Measurements from ENCODE around the gene GJA10.

GJA10 gene

GRCh38 chr6:89932245-89932802, 38.1 kb downstream of the GJA10 start:
- TF ChIP-seq CTCF (IDR thresholded peaks at IDR 0.05; ENCODE audit: insufficient read depth, missing control alignments): no peak
- FAIRE-seq (no peak), DNase-seq (ENCODE audit: insufficient read length, low spot score) (no peak)

- no peak for DNase-seq (ENCODE audit: insufficient read length, low spot score)
- FAIRE-seq: no peak
These were observed 40.6 kb downstream of the GJA10 start for GRCh38 chr6:89934685-89935366.

GRCh38 chr6:89936177-89936576, 41.9 kb downstream of the GJA10 start:
- TF ChIP-seq CTCF (IDR thresholded peaks at IDR 0.05; ENCODE audit: insufficient read depth, missing control alignments): no peak
- no peak for FAIRE-seq
- no peak for DNase-seq (ENCODE audit: insufficient read length, low spot score)

More at GRCh38 chr6:89934685-89935366, 40.6 kb downstream of the GJA10 start:
- TF ChIP-seq CTCF (IDR thresholded peaks at IDR 0.05; ENCODE audit: insufficient read depth, missing control alignments): no peak

GRCh38 chr6:89938014-89938413, 43.7 kb downstream of the GJA10 start:
- FAIRE-seq: no peak
- no peak for TF ChIP-seq CTCF (IDR thresholded peaks at IDR 0.05; ENCODE audit: insufficient read depth, missing control alignments)

GRCh38 chr6:89939144-89939543, 44.9 kb downstream of the GJA10 start:
- no peak for TF ChIP-seq CTCF (IDR thresholded peaks at IDR 0.05; ENCODE audit: insufficient read depth, missing control alignments)
- DNase-seq (ENCODE audit: insufficient read length, low spot score) (no peak), FAIRE-seq (no peak)

More at GRCh38 chr6:89938014-89938413, 43.7 kb downstream of the GJA10 start:
- DNase-seq (ENCODE audit: insufficient read length, low spot score): no peak

GRCh38 chr6:89940225-89941027, 46.2 kb downstream of the GJA10 start:
- FAIRE-seq: no peak

More at GRCh38 chr6:89940225-89941027, 46.2 kb downstream of the GJA10 start:
- TF ChIP-seq CTCF (IDR thresholded peaks at IDR 0.05; ENCODE audit: insufficient read depth, missing control alignments): peak; percentile 94
- peak; percentile 71 for DNase-seq (ENCODE audit: insufficient read length, low spot score)
